ENCODE data around the gene LAMA4. TPM values are rescaled to one million over a fixed set of nuclear protein-coding genes. Genes with fewer than 3 reads are reported as not detected.

Gene LAMA4
- total RNA-seq, 4 donors from 2014 or later = 8.1 to 116 (median 19.0) TPM

- Histone ChIP-seq H3K27me3 (no peaks in the 10 kb centered on the region), H3K36me3 (no peaks in the 10 kb centered on the region), H3K4me3 (no peak overlapping the region), H3K9me3 (no peaks in the 10 kb centered on the region), H3K27ac (peak overlapping the region in 3 of 4 donors; percentile 65 to 87 (median 84)), H3K4me1 (peaks cover 0 to 72% (median 27%) of the 10 kb centered on the region in 3 donors)
- DNase-seq = no peak
- intact Hi-C loops (cut with DNase I) = no loop called here
- TF ChIP-seq POLR2A (IDR thresholded peaks at IDR 0.05) (no peak), CTCF (IDR thresholded peaks at IDR 0.05) (no peak)
Measured at GRCh38 chr6:112221561-112221960, 32.8 kb downstream of the LAMA4 start.

GRCh38 chr6:112218563-112218962 lies 35.8 kb downstream of the LAMA4 start:
- no peak for DNase-seq
- peaks cover 0 to 80% (median 21%) of the 10 kb centered on the region in 3 donors for H3K4me1 ChIP-seq
- H3K36me3 ChIP-seq = no peaks in the 10 kb centered on the region
- TF ChIP-seq CTCF (IDR thresholded peaks at IDR 0.05) (no peak), POLR2A (IDR thresholded peaks at IDR 0.05) (no peak)
- H3K9me3 ChIP-seq = no peaks in the 10 kb centered on the region
- intact Hi-C loops (cut with DNase I) = no loop called here
- no peaks in the 10 kb centered on the region for H3K27me3 ChIP-seq
- 29 to 37% methylated on average over 5 of the region's 5 CpGs for WGBS, 2 donors
- H3K4me3 ChIP-seq = no peak overlapping the region
- H3K27ac ChIP-seq = peak overlapping the region in 3 of 4 donors; percentile 65 to 84 (median 73)

- Histone ChIP-seq H3K36me3 (peaks cover 0 to 7% (median 0%) of the 10 kb centered on the region in 3 donors), H3K4me3 (no peak overlapping the region), H3K4me1 (peaks cover 0 to 65% (median 17%) of the 10 kb centered on the region in 3 donors), H3K27ac (peak overlapping the region in 3 of 4 donors; percentile 62 to 65 (median 63)), H3K27me3 (no peaks in the 10 kb centered on the region), H3K9me3 (no peaks in the 10 kb centered on the region)
- TF ChIP-seq POLR2A (IDR thresholded peaks at IDR 0.05) = no peak
- no peak for TF ChIP-seq CTCF (IDR thresholded peaks at IDR 0.05)
- WGBS, 2 donors = 42 to 48% methylated on average over 6 of the region's 6 CpGs
- intact Hi-C loops (cut with DNase I) = no loop called here
- DNase-seq = no peak
Measured at GRCh38 chr6:112216662-112217551, 37.5 kb downstream of the LAMA4 start.

GRCh38 chr6:112215488-112216284 lies 38.7 kb downstream of the LAMA4 start:
- no peak for DNase-seq
- Histone ChIP-seq H3K36me3 (peaks cover 0 to 7% (median 0%) of the 10 kb centered on the region in 3 donors), H3K27me3 (no peaks in the 10 kb centered on the region), H3K9me3 (no peaks in the 10 kb centered on the region), H3K4me1 (peaks cover 0 to 53% (median 17%) of the 10 kb centered on the region in 3 donors), H3K27ac (peak overlapping the region in 2 of 4 donors; percentile 6 to 62), H3K4me3 (no peak overlapping the region)
- intact Hi-C loops (cut with DNase I) = no loop called here
- no peak for TF ChIP-seq POLR2A (IDR thresholded peaks at IDR 0.05)
- no peak for TF ChIP-seq CTCF (IDR thresholded peaks at IDR 0.05)
- WGBS, 2 donors = 64 to 79% methylated on average over 6 to 7 of the region's 7 CpGs
